Calu3 (cell line): ENCODE data around the gene PTPRN2. TPM values are rescaled to one million over a fixed set of nuclear protein-coding genes. Genes with fewer than 3 reads are reported as not detected.

ENCODE experiments used
- BruUV-seq: library from RNA; stranded (reverse); fragments of 400-500 nt; replicated peaks from 2 replicates; lab custom pipeline; 2021; lab: Mats Ljungman, UMichigan
- CTCF ChIA-PET: fragments of 300-600 bp; sonication (Branson Sonifier 250); formaldehyde crosslinking; loops from one replicate; lab custom pipeline; 2022; ENCODE audit warnings: antibody characterized with exemption; lab: Charles Lee
- DNase-seq: peaks from one replicate; pipeline ENCODE4 v3.0.0; 2022
- H3K27ac Mint-ChIP-seq: one replicate; pipeline ENCODE4 v1.8.0; 2022; ENCODE audit warnings: mixed read lengths; ENCODE audit not compliant: unreplicated experiment
- H3K27me3 Mint-ChIP-seq: one replicate; pipeline ENCODE4 v1.8.0; 2022; ENCODE audit warnings: mixed read lengths; ENCODE audit not compliant: unreplicated experiment
- H3K36me3 Mint-ChIP-seq: one replicate; pipeline ENCODE4 v1.8.0; 2022; ENCODE audit warnings: mild to moderate bottlenecking, moderate library complexity, mixed read lengths; ENCODE audit not compliant: insufficient read depth, unreplicated experiment
- H3K4me1 Mint-ChIP-seq: one replicate; pipeline ENCODE4 v1.8.0; 2022; ENCODE audit warnings: mild to moderate bottlenecking, low read depth, mixed read lengths; ENCODE audit not compliant: unreplicated experiment
- H3K4me3 Mint-ChIP-seq: one replicate; pipeline ENCODE4 v1.8.0; 2022; ENCODE audit warnings: mild to moderate bottlenecking, low read depth, moderate library complexity, mixed read lengths; ENCODE audit not compliant: unreplicated experiment
- H3K9me3 Mint-ChIP-seq: one replicate; pipeline ENCODE4 v1.8.0; 2022; ENCODE audit warnings: low read depth, mixed read lengths; ENCODE audit not compliant: unreplicated experiment
- CTCF ChIP-seq: fragments of 200-600 bp; IDR thresholded peaks from one replicate; pipeline ENCODE4 v1.8.0; 2022; ENCODE audit warnings: antibody characterized with exemption; ENCODE audit not compliant: unreplicated experiment
- intact Hi-C: fragments of 100-400 bp; cut with micrococcal nuclease; formaldehyde crosslinking; loops from one replicate; pipeline ENCODE4 v1.10.0; 2022; ENCODE audit not compliant: unreplicated experiment
- total RNA-seq: library from RNA; stranded (reverse); gene quantifications from 2 replicates; pipeline ENCODE4 v1.2.3, GENCODE V29; 2022

The PTPRN2 gene
- total RNA-seq, 1 experiment from 2014 or later, result 2.0 TPM

DNA sequence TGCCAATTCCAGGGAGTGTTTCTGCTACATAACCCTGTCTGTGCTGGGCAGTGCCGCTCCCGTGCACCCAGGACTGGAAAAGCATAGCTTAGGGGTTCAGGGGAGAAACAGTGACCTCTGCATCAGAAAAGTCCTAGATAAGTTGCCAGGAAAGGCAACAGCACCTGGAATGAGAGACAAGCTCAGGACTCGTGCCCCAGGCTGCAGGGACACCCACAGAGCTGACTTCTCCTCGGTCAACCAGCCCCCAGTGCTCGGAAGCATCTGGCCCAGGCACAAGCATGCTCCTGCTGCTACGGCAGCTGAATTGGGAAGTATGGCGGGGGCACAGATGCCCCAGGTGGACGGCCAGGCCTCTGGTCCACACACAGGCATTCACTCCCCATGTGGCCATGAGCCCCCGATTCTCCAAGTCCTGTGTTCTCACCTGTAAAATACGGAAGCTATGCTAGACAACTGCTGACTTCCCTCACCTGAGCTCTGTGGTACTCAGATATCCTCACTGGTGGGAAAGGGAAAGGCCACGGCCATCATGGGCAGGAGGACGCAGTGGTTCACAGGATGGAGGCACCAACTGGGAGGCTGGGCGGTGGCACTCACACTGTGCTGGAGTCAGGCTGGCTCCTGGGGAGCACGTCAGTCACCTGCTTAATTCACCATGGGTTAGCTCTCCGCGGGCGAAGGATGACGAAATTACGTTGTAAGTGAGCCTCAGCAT, 220.5 kb downstream of the PTPRN2 start:
- CTCF ChIA-PET, result no interaction called here
- BruUV-seq, result no TSS peak
- Mint-ChIP-seq H3K36me3 (peaks cover 5% of the 10 kb centered on the region), H3K4me3 (no peak overlapping the region), H3K27ac (no peak overlapping the region), H3K9me3 (peaks cover 8% of the 10 kb centered on the region), H3K4me1 (no peaks in the 10 kb centered on the region), H3K27me3 (no peaks in the 10 kb centered on the region)
- intact Hi-C loops, result no loop called here
- DNase-seq, result no peak
- no peak for TF ChIP-seq CTCF

DNA sequence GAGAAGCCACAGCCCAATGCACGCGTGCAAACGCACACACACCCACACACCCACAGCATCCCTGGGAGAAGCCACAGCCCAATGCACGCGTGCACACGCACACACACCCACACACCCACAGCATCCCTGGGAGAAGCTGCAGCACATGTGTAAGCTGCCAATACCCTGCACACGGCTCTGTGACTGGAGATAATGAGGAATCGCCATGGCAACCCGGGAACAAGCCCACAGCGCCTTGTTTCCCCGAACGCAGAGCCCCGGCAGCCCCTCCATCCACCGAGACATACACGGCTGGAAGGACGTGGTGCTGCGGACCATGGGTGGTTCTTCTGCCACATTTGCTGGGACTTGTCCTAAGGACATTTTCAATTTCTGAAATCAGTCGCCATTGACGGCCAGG, 221.3 kb downstream of the PTPRN2 start:
- BruUV-seq, result no TSS peak
- CTCF ChIA-PET, result no interaction called here
- Mint-ChIP-seq H3K36me3 (peaks cover 7% of the 10 kb centered on the region), H3K4me1 (no peaks in the 10 kb centered on the region), H3K9me3 (peaks cover 12% of the 10 kb centered on the region), H3K27ac (no peak overlapping the region), H3K27me3 (no peaks in the 10 kb centered on the region), H3K4me3 (no peak overlapping the region)
- intact Hi-C loops, result no loop called here
- DNase-seq, result no peak
- TF ChIP-seq CTCF, result no peak

DNA sequence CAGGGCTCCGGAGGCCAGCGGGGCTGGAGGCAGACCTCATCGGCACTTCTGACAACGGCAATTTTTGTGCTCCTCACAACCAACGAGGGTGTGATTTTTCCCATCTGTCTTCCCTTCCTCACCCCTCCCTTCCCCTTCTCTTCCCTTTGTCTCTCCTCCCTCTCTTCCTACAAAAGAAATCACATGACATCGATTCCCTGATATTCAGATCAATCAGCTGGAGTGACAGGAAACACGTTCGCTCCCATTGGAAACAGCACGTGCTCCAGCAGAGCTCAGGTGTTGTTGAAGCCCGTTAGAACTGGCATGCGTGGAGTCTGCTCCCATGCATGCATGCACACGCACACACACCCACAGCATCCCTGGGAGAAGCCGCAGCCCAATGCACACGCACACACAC, 222.4 kb downstream of the PTPRN2 start:
- Mint-ChIP-seq H3K4me1 (no peaks in the 10 kb centered on the region), H3K9me3 (peaks cover 11% of the 10 kb centered on the region), H3K27me3 (no peaks in the 10 kb centered on the region), H3K36me3 (peaks cover 10% of the 10 kb centered on the region), H3K4me3 (no peak overlapping the region), H3K27ac (no peak overlapping the region)
- TF ChIP-seq CTCF, result no peak
- DNase-seq, result no peak
- CTCF ChIA-PET, result no interaction called here
- intact Hi-C loops, result no loop called here
- no TSS peak for BruUV-seq

DNA sequence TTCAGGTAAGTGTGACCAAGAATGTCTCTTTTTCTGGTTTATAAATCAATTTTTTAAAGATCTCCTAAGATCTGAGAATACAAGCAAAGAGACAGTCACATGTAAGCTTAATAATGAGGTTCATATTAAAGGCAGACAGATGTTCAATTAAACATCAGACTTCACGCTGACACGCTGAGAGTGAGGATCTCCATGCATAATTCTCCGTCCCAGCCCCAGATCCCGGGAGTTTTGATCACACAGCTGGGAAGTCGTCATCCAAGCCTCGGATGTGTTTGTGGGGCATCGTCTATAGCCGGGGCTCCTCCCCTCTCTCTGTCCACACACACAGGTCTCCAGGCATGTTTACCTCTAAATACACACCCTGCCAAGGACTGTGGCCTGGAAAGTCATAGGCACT, 223.2 kb downstream of the PTPRN2 start:
- intact Hi-C loops, result no loop called here
- CTCF ChIA-PET, result no interaction called here
- H3K27me3 Mint-ChIP-seq, result no peaks in the 10 kb centered on the region
- DNase-seq, result no peak
- no peak overlapping the region for H3K27ac Mint-ChIP-seq
- H3K4me1 Mint-ChIP-seq, result no peaks in the 10 kb centered on the region
- no peak for TF ChIP-seq CTCF
- H3K9me3 Mint-ChIP-seq, result peaks cover 11% of the 10 kb centered on the region
- H3K4me3 Mint-ChIP-seq, result no peak overlapping the region
- H3K36me3 Mint-ChIP-seq, result peaks cover 10% of the 10 kb centered on the region
- BruUV-seq, result no TSS peak
